ENCODE results near the gene QRICH2.
"Not testable (repeated sequence)": the region's sequence is repeated elsewhere in the genome, so short reads cannot be mapped to it uniquely, and the experiment has no call there.

Gene QRICH2

GRCh38 chr17:76252040-76252954 is 55.8 kb downstream of the QRICH2 start:
- Histone ChIP-seq H3K36me3 (ENCODE audit: control insufficient read depth, insufficient read depth, low read length) (no peaks in the 10 kb centered on the region), H3K27me3 (ENCODE audit: control insufficient read depth, insufficient read depth, low read length) (no peaks in the 10 kb centered on the region), H3K27ac (ENCODE audit: low read depth, low read length) (no peak overlapping the region), H3K9ac (ENCODE audit: low read length) (no peak overlapping the region), H3K4me1 (ENCODE audit: control insufficient read depth, insufficient read depth, low read length) (no peaks in the 10 kb centered on the region), H3K4me3 (ENCODE audit: low read depth, low read length) (no peak overlapping the region), H3K9me3 (ENCODE audit: control insufficient read depth, insufficient read depth, low read depth, low read length) (no peaks in the 10 kb centered on the region)

GRCh38 chr17:76251478-76252039 is 56.5 kb downstream of the QRICH2 start:
- no peak overlapping the region for H3K4me3 ChIP-seq (ENCODE audit: low read depth, low read length)
- no peaks in the 10 kb centered on the region for H3K27me3 ChIP-seq (ENCODE audit: control insufficient read depth, insufficient read depth, low read length)
- H3K27ac ChIP-seq (ENCODE audit: low read depth, low read length) = no peak overlapping the region
- H3K36me3 ChIP-seq (ENCODE audit: control insufficient read depth, insufficient read depth, low read length) = no peaks in the 10 kb centered on the region
- no peak overlapping the region for H3K9ac ChIP-seq (ENCODE audit: low read length)
- H3K4me1 ChIP-seq (ENCODE audit: control insufficient read depth, insufficient read depth, low read length) = no peaks in the 10 kb centered on the region
- H3K9me3 ChIP-seq (ENCODE audit: control insufficient read depth, insufficient read depth, low read depth, low read length) = no peaks in the 10 kb centered on the region

- Histone ChIP-seq H3K27me3 (ENCODE audit: control insufficient read depth, insufficient read depth, low read length) (no peaks in the 10 kb centered on the region), H3K27ac (ENCODE audit: low read depth, low read length) (no peak overlapping the region), H3K4me1 (ENCODE audit: control insufficient read depth, insufficient read depth, low read length) (peaks cover 6% of the 10 kb centered on the region; the same call in 1 of the 2 replicates), H3K4me3 (ENCODE audit: low read depth, low read length) (no peak overlapping the region), H3K36me3 (ENCODE audit: control insufficient read depth, insufficient read depth, low read length) (no peaks in the 10 kb centered on the region), H3K9me3 (ENCODE audit: control insufficient read depth, insufficient read depth, low read depth, low read length) (no peaks in the 10 kb centered on the region), H3K9ac (ENCODE audit: low read length) (no peak overlapping the region)
These were observed 57.9 kb downstream of the QRICH2 start for GRCh38 chr17:76250141-76250540.

GRCh38 chr17:76248013-76248782 is 59.9 kb downstream of the QRICH2 start:
- H3K4me3 ChIP-seq (ENCODE audit: low read depth, low read length) = no peak overlapping the region
- peaks cover 11% of the 10 kb centered on the region for H3K27me3 ChIP-seq (ENCODE audit: control insufficient read depth, insufficient read depth, low read length)
- no peaks in the 10 kb centered on the region for H3K9me3 ChIP-seq (ENCODE audit: control insufficient read depth, insufficient read depth, low read depth, low read length)

GRCh38 chr17:76247304-76247703 is 60.8 kb downstream of the QRICH2 start:
- Histone ChIP-seq H3K27me3 (ENCODE audit: control insufficient read depth, insufficient read depth, low read length) (peaks cover 20% of the 10 kb centered on the region), H3K4me1 (ENCODE audit: control insufficient read depth, insufficient read depth, low read length) (peaks cover 6% of the 10 kb centered on the region; the same call in 1 of the 2 replicates), H3K4me3 (ENCODE audit: low read depth, low read length) (no peak overlapping the region), H3K27ac (ENCODE audit: low read depth, low read length) (no peak overlapping the region), H3K9me3 (ENCODE audit: control insufficient read depth, insufficient read depth, low read depth, low read length) (no peaks in the 10 kb centered on the region), H3K9ac (ENCODE audit: low read length) (no peak overlapping the region), H3K36me3 (ENCODE audit: control insufficient read depth, insufficient read depth, low read length) (no peaks in the 10 kb centered on the region)

More at GRCh38 chr17:76248013-76248782, 59.9 kb downstream of the QRICH2 start:
- peaks cover 6% of the 10 kb centered on the region; the same call in 1 of the 2 replicates for H3K4me1 ChIP-seq (ENCODE audit: control insufficient read depth, insufficient read depth, low read length)
- no peak overlapping the region for H3K27ac ChIP-seq (ENCODE audit: low read depth, low read length)
- H3K36me3 ChIP-seq (ENCODE audit: control insufficient read depth, insufficient read depth, low read length) = no peaks in the 10 kb centered on the region
- H3K9ac ChIP-seq (ENCODE audit: low read length) = no peak overlapping the region

- Histone ChIP-seq H3K4me1 (ENCODE audit: control insufficient read depth, insufficient read depth, low read length) (peaks cover 7% of the 10 kb centered on the region), H3K9ac (ENCODE audit: low read length) (no peak overlapping the region), H3K36me3 (ENCODE audit: control insufficient read depth, insufficient read depth, low read length) (no peaks in the 10 kb centered on the region), H3K27ac (ENCODE audit: low read depth, low read length) (no peak overlapping the region), H3K27me3 (ENCODE audit: control insufficient read depth, insufficient read depth, low read length) (peaks cover 30% of the 10 kb centered on the region), H3K4me3 (ENCODE audit: low read depth, low read length) (no peak overlapping the region), H3K9me3 (ENCODE audit: control insufficient read depth, insufficient read depth, low read depth, low read length) (no peaks in the 10 kb centered on the region)
These were observed 61.7 kb downstream of the QRICH2 start for GRCh38 chr17:76246080-76247066.

- not testable (repeated sequence) for H3K36me3 ChIP-seq (ENCODE audit: control insufficient read depth, insufficient read depth, low read length); H3K4me3 ChIP-seq (ENCODE audit: low read depth, low read length); H3K27ac ChIP-seq (ENCODE audit: low read depth, low read length); H3K9me3 ChIP-seq (ENCODE audit: control insufficient read depth, insufficient read depth, low read depth, low read length); H3K9ac ChIP-seq (ENCODE audit: low read length)
- H3K4me1 ChIP-seq (ENCODE audit: control insufficient read depth, insufficient read depth, low read length) = peaks cover 13% of the 10 kb centered on the region
- peaks cover 41% of the 10 kb centered on the region for H3K27me3 ChIP-seq (ENCODE audit: control insufficient read depth, insufficient read depth, low read length)
These were observed 63.4 kb downstream of the QRICH2 start for GRCh38 chr17:76244721-76245120.

GRCh38 chr17:76243826-76244679 is 64.0 kb downstream of the QRICH2 start:
- H3K4me1 ChIP-seq (ENCODE audit: control insufficient read depth, insufficient read depth, low read length) = peaks cover 13% of the 10 kb centered on the region
- no peak overlapping the region for H3K27ac ChIP-seq (ENCODE audit: low read depth, low read length)
- H3K9ac ChIP-seq (ENCODE audit: low read length) = no peak overlapping the region
- no peak overlapping the region for H3K4me3 ChIP-seq (ENCODE audit: low read depth, low read length)
- no peaks in the 10 kb centered on the region for H3K9me3 ChIP-seq (ENCODE audit: control insufficient read depth, insufficient read depth, low read depth, low read length)
- H3K36me3 ChIP-seq (ENCODE audit: control insufficient read depth, insufficient read depth, low read length) = no peaks in the 10 kb centered on the region
- H3K27me3 ChIP-seq (ENCODE audit: control insufficient read depth, insufficient read depth, low read length) = peaks cover 48% of the 10 kb centered on the region

- H3K4me1 ChIP-seq (ENCODE audit: control insufficient read depth, insufficient read depth, low read length) = peaks cover 13% of the 10 kb centered on the region
- no peak overlapping the region for H3K4me3 ChIP-seq (ENCODE audit: low read depth, low read length)
- H3K9me3 ChIP-seq (ENCODE audit: control insufficient read depth, insufficient read depth, low read depth, low read length) = no peaks in the 10 kb centered on the region
- H3K27me3 ChIP-seq (ENCODE audit: control insufficient read depth, insufficient read depth, low read length) = peaks cover 66% of the 10 kb centered on the region
- no peak overlapping the region for H3K27ac ChIP-seq (ENCODE audit: low read depth, low read length)
- H3K9ac ChIP-seq (ENCODE audit: low read length) = no peak overlapping the region
- no peaks in the 10 kb centered on the region for H3K36me3 ChIP-seq (ENCODE audit: control insufficient read depth, insufficient read depth, low read length)
These were observed 66.3 kb downstream of the QRICH2 start for GRCh38 chr17:76241691-76242255.

Data from HUES6 (cell line).